H1 (cell line): Measurements from ENCODE around the gene ATG7. TPM values are rescaled to one million over a fixed set of nuclear protein-coding genes. Genes with fewer than 3 reads are reported as not detected.

Source experiments
- CHD2 ChIP-seq: IDR thresholded peaks from 2 replicates; pipeline ENCODE4 v1.6.1; 2012; ENCODE audit warnings: low read length, improper control_type of control experiment
- TEAD4 ChIP-seq: IDR thresholded peaks from 2 replicates; pipeline ENCODE4 v1.6.1; 2012; ENCODE audit warnings: low read depth, low read length, inconsistent platforms, mixed read lengths
- YY1 ChIP-seq: IDR thresholded peaks from 2 replicates; pipeline ENCODE4 v1.6.1; 2011; ENCODE audit warnings: low read depth, mild to moderate bottlenecking, low read length
- polyA plus RNA-seq, 7 experiments: library from polyadenylated mRNA; depleted of rRNA in 3 of 7; stranded (reverse) in 5 of 7; unstranded in 2 of 7; fragments of >200 nt in 5 of 7; fragments of 200-250 nt in 2 of 7; gene quantifications; 1 replicate in 5 of 7; 2 replicates in 1 of 7; 4 replicates in 1 of 7; pipeline versions ENCODE4 v1.2.1 to v1.2.3, GENCODE V29; 2011 to 2013; ENCODE audit warnings: missing spikeins in 2 of 7, mixed read lengths in 2 of 7
- total RNA-seq: library from RNA; stranded (reverse); fragmentation: NEBNext Ultra II Directional; extraction: Animal tissue kit (Norgen Biotek cat#: 25700); gene quantifications from 2 replicates; pipeline ENCODE4 v1.2.1, GENCODE V29; 2021

The ATG7 gene
- total and polyA plus RNA-seq, 2 of the 8 experiments (the other 6 are each of a cell fraction or from before 2014, with no cell fraction given): 15.0 to 19.1 TPM

GRCh38 chr3:11290743-11291680 is 18.8 kb downstream of the ATG7 start (continued):
- TF ChIP-seq TEAD4: no peak
- TF ChIP-seq YY1: no peak
- TF ChIP-seq CHD2: no peak
